ENCODE data around the gene ST3GAL4.

ST3GAL4 gene

GRCh38 chr11:126415669-126416420, 60.4 kb downstream of the ST3GAL4 start:
- Histone ChIP-seq H3K4me3 (replicated peaks; ENCODE audit: low read depth, low read length) (no peak overlapping the region), H3K36me3 (ENCODE audit: control insufficient read depth, insufficient read depth, low read length) (no peaks in the 10 kb centered on the region), H3K27me3 (replicated peaks; ENCODE audit: control insufficient read depth, insufficient read depth, low read length) (peaks cover 4% of the 10 kb centered on the region)
- no peak for DNase-seq (ENCODE audit: extremely low read depth, insufficient read length)
- TF ChIP-seq, protein P1, sequence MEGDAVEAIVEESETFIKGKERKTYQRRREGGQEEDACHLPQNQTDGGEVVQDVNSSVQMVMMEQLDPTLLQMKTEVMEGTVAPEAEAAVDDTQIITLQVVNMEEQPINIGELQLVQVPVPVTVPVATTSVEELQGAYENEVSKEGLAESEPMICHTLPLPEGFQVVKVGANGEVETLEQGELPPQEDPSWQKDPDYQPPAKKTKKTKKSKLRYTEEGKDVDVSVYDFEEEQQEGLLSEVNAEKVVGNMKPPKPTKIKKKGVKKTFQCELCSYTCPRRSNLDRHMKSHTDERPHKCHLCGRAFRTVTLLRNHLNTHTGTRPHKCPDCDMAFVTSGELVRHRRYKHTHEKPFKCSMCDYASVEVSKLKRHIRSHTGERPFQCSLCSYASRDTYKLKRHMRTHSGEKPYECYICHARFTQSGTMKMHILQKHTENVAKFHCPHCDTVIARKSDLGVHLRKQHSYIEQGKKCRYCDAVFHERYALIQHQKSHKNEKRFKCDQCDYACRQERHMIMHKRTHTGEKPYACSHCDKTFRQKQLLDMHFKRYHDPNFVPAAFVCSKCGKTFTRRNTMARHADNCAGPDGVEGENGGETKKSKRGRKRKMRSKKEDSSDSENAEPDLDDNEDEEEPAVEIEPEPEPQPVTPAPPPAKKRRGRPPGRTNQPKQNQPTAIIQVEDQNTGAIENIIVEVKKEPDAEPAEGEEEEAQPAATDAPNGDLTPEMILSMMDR (IDR thresholded peaks at IDR 0.05; ENCODE audit: insufficient read depth, low read length, poor library complexity, severe bottlenecking): no peak

- Histone ChIP-seq H3K27me3 (replicated peaks; ENCODE audit: control insufficient read depth, insufficient read depth, low read length) (peaks cover 4% of the 10 kb centered on the region), H3K4me3 (replicated peaks; ENCODE audit: low read depth, low read length) (peak overlapping the region; percentile 39), H3K36me3 (ENCODE audit: control insufficient read depth, insufficient read depth, low read length) (no peaks in the 10 kb centered on the region)
- TF ChIP-seq, protein P1 (IDR thresholded peaks at IDR 0.05; ENCODE audit: insufficient read depth, low read length, poor library complexity, severe bottlenecking): no peak
- peak; percentile 66 for DNase-seq (ENCODE audit: extremely low read depth, insufficient read length)
These were observed 61.1 kb downstream of the ST3GAL4 start for GRCh38 chr11:126416542-126417090.

GRCh38 chr11:126417091-126417862, 61.8 kb downstream of the ST3GAL4 start:
- no peak for DNase-seq (ENCODE audit: extremely low read depth, insufficient read length)
- H3K36me3 ChIP-seq (ENCODE audit: control insufficient read depth, insufficient read depth, low read length): no peaks in the 10 kb centered on the region
- H3K4me3 ChIP-seq (replicated peaks; ENCODE audit: low read depth, low read length): no peak overlapping the region
- TF ChIP-seq, protein P1 (IDR thresholded peaks at IDR 0.05; ENCODE audit: insufficient read depth, low read length, poor library complexity, severe bottlenecking): no peak
- H3K27me3 ChIP-seq (replicated peaks; ENCODE audit: control insufficient read depth, insufficient read depth, low read length): peaks cover 4% of the 10 kb centered on the region

DNA sequence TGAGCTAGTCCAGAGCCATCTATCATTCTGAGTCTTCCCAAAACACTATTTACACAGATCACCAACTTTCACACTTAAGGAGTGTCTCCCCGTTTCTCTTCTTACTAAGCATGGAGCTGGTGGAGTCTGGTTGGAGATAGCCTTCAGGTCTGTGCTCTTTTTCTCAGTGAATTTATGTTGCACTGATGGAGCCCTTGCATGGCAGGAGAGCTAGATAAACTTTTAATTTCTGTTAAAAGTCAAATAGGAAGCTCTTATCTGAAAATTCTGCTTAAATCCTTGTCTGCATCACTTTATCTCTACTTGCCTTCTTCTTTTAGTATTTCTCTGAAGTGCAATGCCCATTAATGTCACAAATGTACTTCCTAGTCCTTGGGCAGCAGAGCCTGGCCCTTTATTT, 63.4 kb downstream of the ST3GAL4 start:
- Histone ChIP-seq H3K4me3 (replicated peaks; ENCODE audit: low read depth, low read length) (no peak overlapping the region), H3K36me3 (ENCODE audit: control insufficient read depth, insufficient read depth, low read length) (no peaks in the 10 kb centered on the region), H3K27me3 (replicated peaks; ENCODE audit: control insufficient read depth, insufficient read depth, low read length) (peaks cover 4% of the 10 kb centered on the region)
- TF ChIP-seq, protein P1 (IDR thresholded peaks at IDR 0.05; ENCODE audit: insufficient read depth, low read length, poor library complexity, severe bottlenecking): no peak
- no peak for DNase-seq (ENCODE audit: extremely low read depth, insufficient read length)

DNA sequence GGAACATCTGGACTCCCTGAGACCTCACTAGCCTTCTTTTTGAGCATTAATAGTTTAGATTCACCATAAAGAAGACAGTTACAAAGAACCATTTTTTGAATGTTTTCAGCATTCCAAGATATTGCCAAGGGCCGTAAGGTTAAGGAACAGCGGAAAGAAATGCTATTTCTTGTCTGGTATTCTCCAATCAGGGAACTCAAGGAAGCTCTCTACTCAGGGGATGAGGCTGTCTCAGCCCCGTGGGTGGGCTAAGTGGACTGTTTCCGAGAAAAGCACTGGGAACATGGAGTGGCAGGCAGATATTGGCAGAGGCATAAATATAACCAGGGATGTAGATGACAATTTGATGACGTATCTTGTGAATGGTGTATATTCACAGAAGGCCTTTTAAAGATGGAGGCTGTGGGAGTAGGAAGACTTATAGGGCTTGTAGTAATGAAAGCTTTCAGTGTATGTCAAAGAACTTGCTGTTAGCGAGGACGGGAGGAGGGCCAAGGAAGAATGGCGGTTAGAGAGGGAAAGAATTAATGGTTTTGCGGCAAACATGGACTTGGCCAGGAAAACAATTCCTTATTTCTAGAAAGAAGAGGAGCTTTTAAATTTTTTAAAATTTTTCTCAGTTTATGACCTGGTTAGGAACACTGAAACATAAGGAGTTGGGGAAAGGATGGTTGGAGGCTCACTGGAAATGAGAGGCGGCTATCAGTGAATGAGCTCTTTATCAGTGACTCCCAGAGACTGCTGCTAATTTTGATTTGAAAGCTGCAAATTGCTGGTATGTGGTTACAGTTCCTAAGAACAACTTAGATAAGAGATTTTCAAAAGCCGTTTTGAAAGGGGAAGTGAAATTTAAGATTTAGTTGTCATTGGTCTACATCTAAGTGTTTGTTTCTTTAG, 64.6 kb downstream of the ST3GAL4 start:
- Histone ChIP-seq H3K4me3 (replicated peaks; ENCODE audit: low read depth, low read length) (peak overlapping the region; percentile 7; the same call in 1 of the 2 replicates), H3K27me3 (replicated peaks; ENCODE audit: control insufficient read depth, insufficient read depth, low read length) (peaks cover 4% of the 10 kb centered on the region), H3K36me3 (ENCODE audit: control insufficient read depth, insufficient read depth, low read length) (no peaks in the 10 kb centered on the region)
- TF ChIP-seq, protein P1 (IDR thresholded peaks at IDR 0.05; ENCODE audit: insufficient read depth, low read length, poor library complexity, severe bottlenecking): no peak
- peak; percentile 33 for DNase-seq (ENCODE audit: extremely low read depth, insufficient read length)

Data from GM06990 (cell line).